HCT116 (cell line): ENCODE data around the gene HS6ST3. TPM values are rescaled to one million over a fixed set of nuclear protein-coding genes. Genes with fewer than 3 reads are reported as not detected.

ENCODE experiments used
- ATAC-seq: fragments of 200-7000 bp; cut with Tn5 transposase; 2 replicates; pipeline ENCODE4 v1.9.1; 2020; ENCODE audit warnings: mild to moderate bottlenecking, moderate library complexity
- BruUV-seq: library from RNA; stranded (reverse); fragments of 400-500 nt; replicated peaks from 2 replicates; lab custom pipeline; 2021; lab: Mats Ljungman, UMichigan
- CTCF ChIA-PET: fragments of 300-600 bp; sonication (Branson Sonifier 250); formaldehyde crosslinking; loops from one replicate; lab custom pipeline; 2021; ENCODE audit warnings: antibody characterized with exemption; lab: Charles Lee
- POLR2A ChIA-PET: fragments of 300-600, 350-600 bp; sonication (Branson Sonifier 250); formaldehyde crosslinking; loops from one replicate; lab custom pipeline; 2021; ENCODE audit warnings: antibody characterized with exemption; lab: Charles Lee
- RAD21 ChIA-PET, 2 experiments: fragments of 300-600 bp; sonication (Branson Sonifier 250); formaldehyde crosslinking; loops; one replicate each; lab custom pipeline; 2023; ENCODE audit warnings: low total read pairs in 2 of 2; ENCODE audit not compliant: uncharacterized antibody in 2 of 2, unreplicated experiment in 2 of 2, low non-redundant PET in 1 of 2; lab: Charles Lee
- DNase-seq: peaks from one replicate; pipeline ENCODE4 v3.0.0-alpha.2; 2010; ENCODE audit warnings: low read depth, low spot score
- H2AFZ ChIP-seq: fragments of 200-600 bp; shearing (Covaris generic), sonication (generic); 2 replicates; pipeline ENCODE4 v1.6.1; 2017; ENCODE audit warnings: low read depth, mixed run types, mixed read lengths, antibody characterized with exemption, low read length; ENCODE audit not compliant: poor library complexity, severe bottlenecking
- H3K27ac ChIP-seq: 2 replicates; pipeline ENCODE4 v1.5.1; 2012; ENCODE audit warnings: low read depth, low read length
- H3K27me3 ChIP-seq: fragments of 200-600 bp; sonication (generic); 2 replicates; pipeline ENCODE4 v1.6.1; 2016; ENCODE audit warnings: mixed run types, low read length, mixed read lengths; ENCODE audit not compliant: insufficient read depth
- H3K36me3 ChIP-seq, 2 experiments: fragments of 200-500 bp in 1 of 2; fragments of 200-600 bp in 1 of 2; sonication (Bioruptor generic) in 1 of 2; sonication (generic) in 1 of 2; 2 replicates each; pipeline versions ENCODE4 v1.5.1 to v1.6.1; 2014 to 2016; ENCODE audit warnings: low read length in 2 of 2, inconsistent platforms in 1 of 2, mixed read lengths in 1 of 2, mixed run types in 1 of 2; ENCODE audit not compliant: insufficient read depth in 2 of 2, control insufficient read depth in 1 of 2
- H3K4me1 ChIP-seq, 2 experiments: fragments of 200-600 bp in 1 of 2; sonication (generic) in 1 of 2; 2 replicates each; pipeline versions ENCODE4 v1.5.1 to v1.6.1; 2012 to 2017; ENCODE audit warnings: low read length in 2 of 2, inconsistent platforms in 1 of 2, mild to moderate bottlenecking in 1 of 2, mixed read lengths in 1 of 2, mixed run types in 1 of 2, moderate library complexity in 1 of 2; ENCODE audit not compliant: insufficient read depth in 2 of 2, control insufficient read depth in 1 of 2
- H3K4me2 ChIP-seq: fragments of 200-600 bp; sonication (generic); 2 replicates; pipeline ENCODE4 v1.6.1; 2017; ENCODE audit warnings: mixed run types, low read length, mixed read lengths
- H3K4me3 ChIP-seq, 2 experiments: fragments of 200-600 bp in 1 of 2; sonication (generic) in 1 of 2; replicated peaks in 1 of 2; 2 replicates each; pipeline ENCODE4 v1.5.1; 2011 to 2016; ENCODE audit warnings: low read length in 2 of 2, control low read depth in 1 of 2, low read depth in 1 of 2, mild to moderate bottlenecking in 1 of 2, mixed read lengths in 1 of 2, mixed run types in 1 of 2
- H3K79me2 ChIP-seq: fragments of 200-600 bp; sonication (generic); 2 replicates; pipeline ENCODE4 v1.6.1; 2017; ENCODE audit warnings: mild to moderate bottlenecking, mixed run types, low read length, moderate library complexity, mixed read lengths; ENCODE audit not compliant: insufficient read depth
- H3K9ac ChIP-seq: fragments of 200-600 bp; sonication (generic); 2 replicates; pipeline ENCODE4 v1.6.1; 2016; ENCODE audit warnings: low read length, mixed read lengths
- H3K9me2 ChIP-seq: fragments of 200-600 bp; sonication (generic), shearing (Covaris generic); 2 replicates; pipeline ENCODE4 v1.6.1; 2017; ENCODE audit warnings: mixed run types, mild to moderate bottlenecking, moderate library complexity; ENCODE audit not compliant: insufficient read depth
- H3K9me3 ChIP-seq, 2 experiments: fragments of 200-500 bp in 1 of 2; fragments of 200-600 bp in 1 of 2; sonication (Bioruptor generic) in 1 of 2; sonication (generic) in 1 of 2; 2 replicates each; pipeline ENCODE4 v1.6.1; 2014 to 2017; ENCODE audit warnings: low read length in 2 of 2, mixed read lengths in 2 of 2, inconsistent platforms in 1 of 2, low read depth in 1 of 2, mild to moderate bottlenecking in 1 of 2, mixed run types in 1 of 2, moderate library complexity in 1 of 2; ENCODE audit not compliant: control insufficient read depth in 1 of 2, insufficient read depth in 1 of 2
- H4K20me1 ChIP-seq: fragments of 200-600 bp; sonication (generic), shearing (Covaris generic); 2 replicates; pipeline ENCODE4 v1.6.1; 2017; ENCODE audit warnings: mixed run types, mild to moderate bottlenecking, moderate library complexity; ENCODE audit not compliant: insufficient read depth
- CTCF ChIP-seq, 3 experiments: fragments of 200-600 bp in 1 of 3; sonication (generic) in 1 of 3; IDR thresholded peaks in 2 of 3; conservative IDR thresholded peaks in 1 of 3; 2 replicates each; pipeline ENCODE4 v1.5.1; 2012 to 2017; ENCODE audit warnings: low read depth in 2 of 3, low read length in 2 of 3, antibody characterized with exemption in 1 of 3, borderline replicate concordance in 1 of 3, control low read depth in 1 of 3, mild to moderate bottlenecking in 1 of 3, mixed read lengths in 1 of 3, mixed run types in 1 of 3, moderate library complexity in 1 of 3; ENCODE audit not compliant: insufficient read depth in 1 of 3
- EZH2 ChIP-seq: fragments of 200-600 bp; sonication (generic); IDR thresholded peaks from 2 replicates; pipeline ENCODE4 v1.6.1; 2017; ENCODE audit warnings: antibody characterized with exemption, mixed run types
- FOSL1 ChIP-seq: IDR thresholded peaks from 2 replicates; pipeline ENCODE4 v1.6.1; 2012; ENCODE audit warnings: low read depth
- POLR2AphosphoS5 ChIP-seq: IDR thresholded peaks from 2 replicates; pipeline ENCODE4 v1.6.1; 2011; ENCODE audit warnings: mild to moderate bottlenecking, low read depth, low read length, moderate library complexity
- RAD21 ChIP-seq: IDR thresholded peaks from 2 replicates; pipeline ENCODE4 v1.6.1; 2012; ENCODE audit warnings: low read depth, mild to moderate bottlenecking
- TCF7L2 ChIP-seq: IDR thresholded peaks from 2 replicates; pipeline ENCODE4 v1.7.0; 2011; ENCODE audit warnings: borderline replicate concordance, inconsistent platforms; ENCODE audit not compliant: insufficient read depth, insufficient read length; ENCODE audit errors: extremely low read depth
- ZNF274 ChIP-seq: fragments of 200-500 bp; sonication (Bioruptor generic); IDR thresholded peaks from 2 replicates; pipeline ENCODE4 v1.6.1; 2014; ENCODE audit warnings: mild to moderate bottlenecking, low read depth, low read length, inconsistent platforms
- intact Hi-C: fragments of 100-400 bp; cut with micrococcal nuclease; formaldehyde crosslinking; loops from 2 replicates; pipeline ENCODE4 v1.10.0; 2022
- total RNA-seq: library from RNA; stranded (reverse); gene quantifications from one replicate; pipeline ENCODE4 v1.2.1, GENCODE V29; 2021; ENCODE audit not compliant: unreplicated experiment
- TF ChIP-seq, protein P1 (sequence below): IDR thresholded peaks from 2 replicates; pipeline ENCODE4 v1.6.1; 2012

Gene HS6ST3
- total RNA-seq, 1 experiment from 2014 or later, result 0.10 TPM

DNA sequence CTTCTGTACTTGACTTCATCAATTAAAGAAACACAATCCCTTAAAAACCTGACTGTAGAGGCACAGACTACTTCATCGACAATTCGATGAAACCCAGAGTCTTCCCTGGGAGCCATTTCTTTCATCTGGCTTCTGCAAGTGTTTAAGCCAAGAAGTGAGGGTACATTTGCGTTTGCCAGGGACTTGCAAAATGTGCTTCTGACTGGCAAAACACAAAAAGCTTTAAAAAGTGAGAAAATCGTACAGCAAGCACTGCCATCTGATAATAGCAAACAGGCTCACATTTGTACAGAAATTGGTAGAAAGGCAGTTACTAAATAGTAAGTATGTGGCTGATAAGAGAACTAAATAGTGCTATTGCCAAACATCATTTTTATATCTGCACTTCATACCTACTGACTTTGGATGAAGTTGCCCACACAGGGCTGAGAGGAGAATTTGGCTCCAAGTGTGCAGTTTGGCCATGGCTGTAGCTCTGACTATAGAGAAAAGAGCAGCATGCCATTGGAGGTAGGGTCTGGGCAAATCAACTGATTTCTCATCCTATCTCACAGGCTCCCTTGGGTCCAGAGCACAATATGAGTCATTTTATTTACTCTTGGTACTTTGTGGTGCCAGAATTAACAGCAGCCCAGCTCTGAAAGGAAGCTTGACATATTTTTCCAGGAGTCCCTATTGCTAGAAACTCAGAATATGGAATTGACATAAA is 546.2 kb downstream of the HS6ST3 start:
- DNase-seq, result no peak
- Histone ChIP-seq H3K9me3 (no peaks in the 10 kb centered on the region; a peak in 1 of 4 replicates), H3K36me3 (no peaks in the 10 kb centered on the region), H3K27me3 (no peaks in the 10 kb centered on the region), H2AFZ (no peak overlapping the region), H3K9ac (no peak overlapping the region), H4K20me1 (no peaks in the 10 kb centered on the region), H3K4me2 (no peak overlapping the region), H3K79me2 (no peaks in the 10 kb centered on the region), H3K4me1 (no peaks in the 10 kb centered on the region), H3K27ac (no peak overlapping the region), H3K4me3 (no peak overlapping the region), H3K9me2 (no peaks in the 10 kb centered on the region)
- no TSS peak for BruUV-seq
- intact Hi-C loops, result no loop called here
- ATAC-seq, result no peak
- TF ChIP-seq EZH2 (no peak), POLR2AphosphoS5 (no peak), ZNF274 (no peak), FOSL1 (no peak), TCF7L2 (no peak), RAD21 (no peak)
- ChIA-PET RAD21 (no interaction called here), CTCF (no interaction called here), POLR2A (no interaction called here)

DNA sequence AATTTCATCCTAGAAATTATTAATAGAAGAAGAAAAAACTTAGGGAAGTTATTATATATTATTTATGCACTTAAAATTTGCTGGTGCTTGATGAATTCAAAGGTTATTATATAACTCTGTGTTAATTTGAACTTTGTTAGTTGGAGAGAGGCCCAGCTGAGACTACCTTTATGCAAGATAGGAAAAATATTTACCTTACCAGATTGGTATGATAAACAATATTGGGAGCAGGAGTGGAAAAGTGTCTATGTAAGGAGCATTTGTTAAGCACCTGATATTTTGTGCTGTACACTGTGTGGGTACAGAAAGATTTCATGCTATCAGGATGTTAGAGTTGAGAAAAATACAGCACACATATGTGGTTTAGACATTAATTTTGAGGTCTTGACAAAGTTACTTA is 547.1 kb downstream of the HS6ST3 start:
- TF ChIP-seq, protein P1, sequence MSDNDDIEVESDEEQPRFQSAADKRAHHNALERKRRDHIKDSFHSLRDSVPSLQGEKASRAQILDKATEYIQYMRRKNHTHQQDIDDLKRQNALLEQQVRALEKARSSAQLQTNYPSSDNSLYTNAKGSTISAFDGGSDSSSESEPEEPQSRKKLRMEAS, result no peak
- TF ChIP-seq CTCF (IDR thresholded peaks at IDR 0.05 in 2 of 3, conservative IDR thresholded peaks at IDR 0.05 in 1 of 3; ENCODE audit: borderline replicate concordance in 1 of 3, insufficient read depth in 1 of 3, low read depth in 2 of 3, low read length in 2 of 3), result no peak
- H3K27me3 ChIP-seq, result no peaks in the 10 kb centered on the region
- H4K20me1 ChIP-seq, result no peaks in the 10 kb centered on the region
- no peak overlapping the region for H3K27ac ChIP-seq
- H3K36me3 ChIP-seq, result no peaks in the 10 kb centered on the region
- ChIA-PET POLR2A (no interaction called here), RAD21 (no interaction called here), CTCF (no interaction called here)
- H3K4me2 ChIP-seq, result no peak overlapping the region
- no peaks in the 10 kb centered on the region for H3K79me2 ChIP-seq
- no peak for ATAC-seq
- H3K9me3 ChIP-seq, result no peaks in the 10 kb centered on the region; a peak in 1 of 4 replicates
- intact Hi-C loops, result no loop called here
- H3K9me2 ChIP-seq, result no peaks in the 10 kb centered on the region
- no TSS peak for BruUV-seq
- H2AFZ ChIP-seq, result no peak overlapping the region
- H3K4me3 ChIP-seq, result no peak overlapping the region
- no peaks in the 10 kb centered on the region for H3K4me1 ChIP-seq
- no peak for DNase-seq
- no peak overlapping the region for H3K9ac ChIP-seq
